ENCODE measurements around the gene FGFR4.

FGFR4 gene

DNA sequence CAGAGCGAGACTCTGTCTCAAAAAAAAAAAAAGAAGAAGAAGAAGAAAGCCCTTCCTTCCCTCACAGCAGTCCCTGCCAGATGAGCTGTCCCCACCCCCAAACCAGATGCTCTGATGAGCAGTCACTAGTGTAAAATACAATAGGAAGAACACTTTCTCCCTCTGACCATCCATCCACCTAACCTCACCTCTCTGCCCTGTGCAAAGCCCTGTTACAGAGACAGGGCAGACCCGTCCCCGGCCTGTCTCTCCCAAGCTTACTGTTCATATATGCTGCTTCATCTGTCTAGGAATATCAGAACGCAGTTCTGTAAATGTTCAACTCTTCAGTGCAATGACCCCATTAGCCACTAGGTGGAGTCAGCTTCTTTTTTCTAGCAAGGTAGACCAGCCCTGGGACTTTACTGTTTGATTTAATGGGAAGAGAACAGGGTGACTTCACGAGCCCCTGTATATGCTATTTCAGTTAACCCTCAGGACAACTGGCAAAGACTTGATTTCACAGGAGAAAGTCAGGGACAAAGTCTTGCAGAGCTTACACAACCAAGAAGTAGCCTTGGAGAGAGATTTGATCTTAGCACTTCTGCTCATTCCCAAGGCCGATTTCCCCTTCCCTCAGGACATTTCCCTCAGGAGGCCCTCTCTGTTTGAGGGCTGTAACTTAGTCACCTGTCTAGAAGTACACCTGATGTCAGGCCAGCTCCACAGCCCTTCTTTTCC, 14.9 kb upstream of the FGFR4 start:
- peak overlapping the region; percentile 40 for H3K27ac ChIP-seq
- TF ChIP-seq, protein P1, sequence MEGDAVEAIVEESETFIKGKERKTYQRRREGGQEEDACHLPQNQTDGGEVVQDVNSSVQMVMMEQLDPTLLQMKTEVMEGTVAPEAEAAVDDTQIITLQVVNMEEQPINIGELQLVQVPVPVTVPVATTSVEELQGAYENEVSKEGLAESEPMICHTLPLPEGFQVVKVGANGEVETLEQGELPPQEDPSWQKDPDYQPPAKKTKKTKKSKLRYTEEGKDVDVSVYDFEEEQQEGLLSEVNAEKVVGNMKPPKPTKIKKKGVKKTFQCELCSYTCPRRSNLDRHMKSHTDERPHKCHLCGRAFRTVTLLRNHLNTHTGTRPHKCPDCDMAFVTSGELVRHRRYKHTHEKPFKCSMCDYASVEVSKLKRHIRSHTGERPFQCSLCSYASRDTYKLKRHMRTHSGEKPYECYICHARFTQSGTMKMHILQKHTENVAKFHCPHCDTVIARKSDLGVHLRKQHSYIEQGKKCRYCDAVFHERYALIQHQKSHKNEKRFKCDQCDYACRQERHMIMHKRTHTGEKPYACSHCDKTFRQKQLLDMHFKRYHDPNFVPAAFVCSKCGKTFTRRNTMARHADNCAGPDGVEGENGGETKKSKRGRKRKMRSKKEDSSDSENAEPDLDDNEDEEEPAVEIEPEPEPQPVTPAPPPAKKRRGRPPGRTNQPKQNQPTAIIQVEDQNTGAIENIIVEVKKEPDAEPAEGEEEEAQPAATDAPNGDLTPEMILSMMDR (conservative IDR thresholded peaks at IDR 0.05) = peak; percentile 94

DNA sequence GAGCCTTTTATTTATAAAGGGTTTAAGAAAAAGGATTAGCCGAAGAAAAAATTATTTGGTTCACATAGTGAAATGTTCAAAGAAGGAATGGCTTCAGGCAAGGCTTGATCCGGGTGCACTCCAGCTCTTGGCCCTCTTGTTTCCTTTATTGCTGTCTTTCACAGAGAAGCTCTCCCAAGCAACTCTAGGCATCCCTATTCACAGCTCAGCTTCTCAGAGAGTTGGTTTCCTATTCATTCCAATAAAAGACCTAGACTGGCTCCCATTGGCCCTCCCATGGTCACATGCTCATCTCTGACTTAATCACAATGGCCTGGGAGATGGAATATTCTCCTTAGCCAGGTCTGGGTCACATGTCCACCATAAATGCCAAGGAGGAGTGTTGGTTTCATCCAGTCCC, 9.4 kb upstream of the FGFR4 start:
- TF ChIP-seq, protein P1 (conservative IDR thresholded peaks at IDR 0.05) = no peak
- H3K27ac ChIP-seq = no peak overlapping the region

DNA sequence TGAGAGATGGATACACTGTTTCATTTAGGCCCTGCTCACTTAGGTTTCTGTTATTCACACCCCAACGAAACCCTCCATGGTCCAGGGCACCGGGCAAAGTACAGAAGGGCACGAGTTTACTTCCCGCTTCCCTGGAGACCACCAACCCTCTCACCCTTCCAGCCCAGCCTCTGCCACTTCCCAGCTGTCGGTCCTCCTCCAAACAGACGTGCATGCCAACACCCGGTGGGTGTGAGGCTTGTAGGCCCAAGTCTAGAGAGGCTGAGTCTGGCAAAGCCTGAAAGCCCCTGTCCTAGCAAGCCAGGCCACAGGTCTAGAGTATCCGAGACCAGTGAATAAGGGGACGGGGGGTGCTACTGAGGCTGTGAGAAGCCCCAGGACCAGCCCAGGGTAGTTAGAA, 7.1 kb upstream of the FGFR4 start:
- TF ChIP-seq, protein P1 (conservative IDR thresholded peaks at IDR 0.05) = no peak
- H3K27ac ChIP-seq = no peak overlapping the region

DNA sequence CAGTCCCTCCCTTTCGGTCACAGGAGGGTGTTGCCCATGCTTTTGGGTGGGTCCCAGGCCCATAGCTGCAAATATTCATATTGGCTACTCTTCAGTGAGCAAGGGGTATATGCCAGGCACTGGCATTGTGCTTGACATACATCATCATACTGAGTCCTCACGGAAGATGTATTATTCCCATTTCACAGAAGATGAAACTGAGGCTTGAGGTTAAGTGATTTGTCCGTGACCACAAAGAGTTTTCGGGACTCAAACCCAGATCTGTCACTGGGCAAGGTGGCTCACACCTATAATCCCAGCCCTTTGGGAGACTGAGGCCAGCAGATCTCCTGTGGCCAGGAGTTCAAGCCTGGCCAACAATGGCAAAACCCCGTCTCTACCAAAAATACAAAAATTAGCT, 6.5 kb upstream of the FGFR4 start:
- TF ChIP-seq, protein P1 (conservative IDR thresholded peaks at IDR 0.05) = no peak

DNA sequence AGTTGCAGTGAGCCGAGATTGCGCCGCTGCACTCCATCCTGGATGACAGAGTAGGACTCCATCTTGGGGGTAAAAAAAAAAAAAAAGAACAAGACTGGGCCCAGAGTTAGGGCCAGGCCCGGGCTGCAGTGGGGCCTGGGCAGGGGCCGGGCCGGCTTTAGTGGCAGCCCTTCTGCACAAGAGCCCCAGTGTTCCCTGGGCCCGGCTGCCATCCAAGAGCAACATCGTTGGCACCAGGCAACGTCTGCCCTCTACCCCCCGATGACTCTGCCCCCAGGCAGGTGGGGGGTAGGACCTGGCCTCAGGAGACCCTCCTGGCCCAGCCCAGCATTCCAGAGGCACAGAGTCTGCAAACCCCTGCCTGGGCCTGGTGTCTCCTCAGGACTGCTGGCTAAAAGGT, 4.9 kb upstream of the FGFR4 start:
- TF ChIP-seq, protein P1 (conservative IDR thresholded peaks at IDR 0.05) = no peak

More for the DNA sequence above, 6.5 kb upstream of the FGFR4 start:
- no peak overlapping the region for H3K27ac ChIP-seq

DNA sequence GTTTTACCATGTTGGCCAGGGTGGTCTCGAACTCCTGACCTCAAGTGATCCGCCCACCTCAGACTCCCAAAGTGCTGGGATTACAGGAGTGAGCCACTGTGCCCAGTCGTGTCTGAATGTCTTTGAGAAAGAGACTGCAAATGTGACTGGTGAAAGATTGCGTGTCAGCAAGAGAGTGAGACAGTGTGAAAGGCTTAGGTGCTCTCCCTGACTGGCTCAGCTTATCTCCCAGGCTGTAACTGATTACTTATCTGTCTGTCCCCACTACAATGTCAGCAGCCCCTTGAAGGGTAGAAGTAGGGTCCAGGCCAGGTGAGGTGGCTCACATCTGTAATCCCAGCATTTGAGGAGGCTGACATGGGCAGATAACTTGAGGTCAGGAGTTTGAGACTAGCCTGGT, 3.4 kb upstream of the FGFR4 start:
- TF ChIP-seq, protein P1 (conservative IDR thresholded peaks at IDR 0.05) = no peak
- no peak overlapping the region for H3K27ac ChIP-seq

More for the DNA sequence above, 4.9 kb upstream of the FGFR4 start:
- H3K27ac ChIP-seq = no peak overlapping the region

DNA sequence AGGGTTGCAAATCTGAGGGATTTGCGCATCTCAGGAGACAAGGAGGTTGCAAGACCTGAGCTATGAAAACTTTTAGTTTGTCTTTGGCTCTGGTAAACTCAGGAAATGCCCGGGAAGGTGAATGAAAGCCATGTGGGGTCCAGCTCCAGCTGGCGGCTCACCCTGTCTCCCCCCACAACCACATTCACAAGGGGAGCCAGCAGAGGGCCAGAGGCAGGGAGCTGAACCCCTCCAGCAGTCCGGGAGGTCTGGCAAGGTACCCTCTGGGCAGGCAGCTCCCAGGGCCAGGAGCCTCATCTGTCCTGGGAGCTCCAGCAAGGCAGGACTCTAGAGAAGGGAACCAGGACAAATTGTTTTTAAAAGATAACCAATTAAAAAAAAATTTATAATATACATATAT, 2.5 kb upstream of the FGFR4 start:
- H3K27ac ChIP-seq = no peak overlapping the region
- TF ChIP-seq, protein P1 (conservative IDR thresholded peaks at IDR 0.05) = no peak
